Lower lobe of right lung (tissue), 2 donors: ENCODE results near the gene ESPL1. TPM values are rescaled to one million over a fixed set of nuclear protein-coding genes. Genes with fewer than 3 reads are reported as not detected.

Experiments used
- ATAC-seq, 2 donors: fragments of 200-7000 bp; cut with Tn5 transposase; one replicate each; pipeline ENCODE4 v1.9.1; 2020 to 2022; ENCODE audit warnings: mild to moderate bottlenecking in 2 of 2, moderate library complexity in 2 of 2
- DNase-seq: peaks from one replicate; pipeline ENCODE4 v3.0.0-alpha.2; 2020
- H3K27ac ChIP-seq: fragments of 200-600 bp; one replicate; pipeline ENCODE4 v1.8.0; 2022
- H3K27me3 ChIP-seq: fragments of 200-600 bp; one replicate; pipeline ENCODE4 v1.8.0; 2022; ENCODE audit warnings: low read depth
- H3K36me3 ChIP-seq: fragments of 200-600 bp; one replicate; pipeline ENCODE4 v1.8.0; 2022; ENCODE audit warnings: mild to moderate bottlenecking
- H3K4me1 ChIP-seq: fragments of 200-600 bp; one replicate; pipeline ENCODE4 v1.8.0; 2022
- H3K4me3 ChIP-seq: fragments of 200-600 bp; one replicate; pipeline ENCODE4 v1.8.0; 2022; ENCODE audit warnings: mild to moderate bottlenecking
- H3K9me3 ChIP-seq: fragments of 200-600 bp; one replicate; pipeline ENCODE4 v1.8.0; 2022
- CTCF ChIP-seq: fragments of 200-600 bp; IDR thresholded peaks from one replicate; pipeline ENCODE4 v1.8.0; 2022; ENCODE audit warnings: antibody characterized with exemption, mild to moderate bottlenecking
- intact Hi-C: fragments of 100-400 bp; cut with DNase I; formaldehyde crosslinking; loops from one replicate; pipeline ENCODE4 v1.11.0; 2022
- total RNA-seq: library from RNA; stranded (reverse); fragmentation: NEBNext Ultra II Directional; extraction: Animal tissue kit (Norgen Biotek cat#: 25700); gene quantifications from one replicate; pipeline ENCODE4 v1.2.1, GENCODE V29; 2021
- donor health status: DM: no; HTN: yes; CAD: no; lungs with severe emphysema.

Gene ESPL1
- total RNA-seq, 1 donor from 2014 or later: 2.2 TPM

GRCh38 chr12:53332744-53333143 is 64.6 kb downstream of the ESPL1 start:
- no peaks in the 10 kb centered on the region for H3K36me3 ChIP-seq
- H3K9me3 ChIP-seq: no peaks in the 10 kb centered on the region
- no peak overlapping the region for H3K27ac ChIP-seq
- no peak for TF ChIP-seq CTCF
- H3K4me1 ChIP-seq: no peaks in the 10 kb centered on the region
- intact Hi-C loops: no loop called here
- H3K4me3 ChIP-seq: no peak overlapping the region
- ATAC-seq (no peak), DNase-seq (no peak)
- H3K27me3 ChIP-seq: peaks cover 17% of the 10 kb centered on the region

DNA sequence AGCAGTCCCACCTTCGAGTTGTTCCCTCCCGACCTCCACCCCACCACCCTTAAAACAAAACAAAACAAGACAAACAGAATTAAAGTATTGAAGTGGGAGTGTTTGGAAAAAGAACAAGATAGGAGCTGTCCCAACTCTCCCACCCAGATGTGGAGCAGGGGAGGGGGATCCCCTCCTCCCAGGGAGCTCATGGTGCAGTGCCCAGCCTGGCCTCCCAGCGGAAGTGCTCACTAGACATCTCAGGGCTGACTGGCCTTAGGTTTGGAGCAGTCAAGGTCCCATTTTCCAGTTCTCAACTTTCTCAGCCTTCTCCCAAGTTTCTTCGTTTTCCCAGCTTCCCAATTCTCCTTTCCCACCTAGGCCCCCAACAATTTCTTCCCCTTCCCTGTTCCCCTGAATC is 65.2 kb downstream of the ESPL1 start:
- no peaks in the 10 kb centered on the region for H3K9me3 ChIP-seq
- ATAC-seq (no peak), DNase-seq (no peak)
- no peak for TF ChIP-seq CTCF
- intact Hi-C loops: no loop called here
- no peak overlapping the region for H3K27ac ChIP-seq
- H3K4me1 ChIP-seq: no peaks in the 10 kb centered on the region
- H3K36me3 ChIP-seq: no peaks in the 10 kb centered on the region
- no peak overlapping the region for H3K4me3 ChIP-seq
- peaks cover 17% of the 10 kb centered on the region for H3K27me3 ChIP-seq

DNA sequence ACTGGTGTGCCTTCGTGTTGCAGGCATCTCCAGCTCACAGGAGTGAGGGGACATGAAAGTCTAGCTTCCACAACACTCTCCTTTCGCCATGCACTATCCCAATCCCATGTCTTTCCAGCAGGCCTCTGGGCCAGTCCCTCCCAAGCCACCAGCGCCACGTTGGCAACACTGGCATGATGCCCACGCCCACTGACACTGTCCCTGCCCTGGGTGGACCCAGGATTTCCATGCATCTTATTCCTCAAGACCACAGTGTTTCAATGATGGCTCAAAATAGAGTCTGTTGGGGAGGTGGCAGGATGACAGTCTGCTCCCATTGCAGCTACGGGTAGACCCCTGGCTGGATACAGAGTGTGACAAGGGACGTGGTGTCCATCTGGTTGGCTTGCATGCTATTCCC is 65.7 kb downstream of the ESPL1 start:
- no peak for ATAC-seq
- H3K9me3 ChIP-seq: no peaks in the 10 kb centered on the region
- no peaks in the 10 kb centered on the region for H3K36me3 ChIP-seq
- DNase-seq: no peak
- no peak overlapping the region for H3K27ac ChIP-seq
- no peak for TF ChIP-seq CTCF
- intact Hi-C loops: no loop called here
- no peak overlapping the region for H3K4me3 ChIP-seq
- peaks cover 20% of the 10 kb centered on the region for H3K27me3 ChIP-seq
- H3K4me1 ChIP-seq: no peaks in the 10 kb centered on the region

DNA sequence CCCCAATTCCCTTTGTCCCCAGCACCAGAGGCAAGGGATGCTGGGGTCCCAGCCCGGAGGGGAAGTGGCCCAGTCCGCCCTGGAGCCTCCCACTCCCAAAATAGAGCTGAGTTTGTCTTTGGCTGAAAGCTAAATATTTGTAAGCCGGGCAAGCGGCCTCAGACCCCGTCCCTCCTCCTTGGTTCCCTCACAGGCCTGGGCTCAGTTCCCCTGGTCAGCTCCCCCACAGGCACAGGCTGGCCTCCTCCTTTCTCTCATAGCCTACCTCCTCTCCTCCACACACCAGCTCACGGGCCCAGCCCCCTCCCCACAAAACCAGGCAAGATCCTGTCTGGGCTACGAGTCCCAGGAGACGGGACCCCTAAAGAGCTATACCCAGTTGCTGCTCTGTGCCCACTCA is 66.7 kb downstream of the ESPL1 start:
- intact Hi-C loops: no loop called here
- no peaks in the 10 kb centered on the region for H3K4me1 ChIP-seq
- no peak for DNase-seq
- no peaks in the 10 kb centered on the region for H3K9me3 ChIP-seq
- no peak for ATAC-seq
- no peak overlapping the region for H3K4me3 ChIP-seq
- no peaks in the 10 kb centered on the region for H3K36me3 ChIP-seq
- no peak for TF ChIP-seq CTCF
- peaks cover 22% of the 10 kb centered on the region for H3K27me3 ChIP-seq
- no peak overlapping the region for H3K27ac ChIP-seq

DNA sequence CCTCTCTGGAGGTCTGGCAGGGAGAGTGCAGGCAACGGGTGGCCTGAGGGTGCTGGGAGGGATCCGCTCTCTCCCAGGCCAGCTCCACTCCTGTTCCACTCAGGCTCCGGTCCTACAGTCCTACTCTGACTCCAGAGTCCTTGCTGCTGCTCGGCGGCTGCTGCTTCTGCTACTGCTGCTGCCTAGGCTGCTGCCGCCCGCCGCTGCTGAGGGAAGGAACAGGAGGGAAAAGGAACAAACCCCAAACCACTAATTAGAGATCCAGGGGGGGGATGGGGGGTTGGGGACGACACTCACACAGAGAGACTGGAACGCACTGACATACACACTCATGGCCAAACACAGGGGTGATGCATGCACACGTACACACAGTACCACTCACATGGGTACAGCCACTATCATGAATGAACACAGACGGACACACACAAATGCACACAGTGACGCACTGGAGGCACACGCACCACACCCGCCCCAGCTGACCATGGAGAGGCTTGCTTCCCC is 68.1 kb downstream of the ESPL1 start, which contains the start of gene SP7:
Gene SP7, minus strand, starts transcription at position 174 of the 501 bp plus-strand sequence. CDS start 708 bp downstream, outside the sequence.
- intact Hi-C loops: no loop called here
- DNase-seq: no peak
- no peaks in the 10 kb centered on the region for H3K36me3 ChIP-seq
- TF ChIP-seq CTCF: no peak
- H3K4me3 ChIP-seq: no peak within 1 kb of the TSS
- H3K4me1 ChIP-seq: no peaks in the 10 kb centered on the region
- no peak for ATAC-seq
- H3K27me3 ChIP-seq: peaks cover 19% of the 10 kb centered on the region
- no peaks in the 10 kb centered on the region for H3K9me3 ChIP-seq
- no peak within 1 kb of the TSS for H3K27ac ChIP-seq

DNA sequence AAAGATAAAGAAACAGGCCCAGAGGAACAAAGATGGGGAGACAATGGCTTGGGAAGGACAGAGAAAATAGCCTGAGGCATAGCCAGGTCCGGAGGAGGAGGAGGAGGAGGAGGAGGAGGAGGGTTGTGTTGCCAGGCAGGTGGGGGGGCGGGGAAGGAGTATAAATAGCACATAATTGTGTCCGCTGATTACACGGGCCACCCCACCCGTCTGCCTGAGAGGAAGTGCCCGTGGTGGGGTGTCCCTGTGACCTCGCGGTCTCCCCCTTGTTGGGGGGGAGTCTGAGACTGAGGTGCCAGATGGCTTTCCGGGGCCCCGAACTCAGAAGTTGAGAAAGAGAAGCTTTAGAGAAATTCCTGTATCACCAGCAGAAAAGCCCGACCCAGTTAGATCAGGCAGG is 69.9 kb downstream of the ESPL1 start:
- intact Hi-C loops: no loop called here

More for the DNA sequence above, 69.9 kb downstream of the ESPL1 start:
- Histone ChIP-seq H3K36me3 (no peaks in the 10 kb centered on the region), H3K27ac (no peak overlapping the region), H3K27me3 (peaks cover 19% of the 10 kb centered on the region), H3K4me3 (no peak overlapping the region), H3K9me3 (no peaks in the 10 kb centered on the region), H3K4me1 (no peaks in the 10 kb centered on the region)
- no peak for ATAC-seq
- no peak for TF ChIP-seq CTCF
- DNase-seq: no peak
